Spleen (tissue), 11 donors: ENCODE results near the gene MYL2. TPM values are rescaled to one million over a fixed set of nuclear protein-coding genes. Genes with fewer than 3 reads are reported as not detected.

Source experiments
- DNase-seq: peaks from one replicate; pipeline ENCODE4 v3.0.0-alpha.2; 2020
- H3K27ac ChIP-seq, 8 donors: fragments of 200-600 bp; sonication (generic) in 7 of 8; 1 replicate in 4 of 8; 2 replicates in 4 of 8; pipeline versions ENCODE4 v1.5.0 to v1.8.0; 2016 to 2021; ENCODE audit warnings: inconsistent platforms in 4 of 8, mild to moderate bottlenecking in 4 of 8, moderate library complexity in 1 of 8
- H3K27me3 ChIP-seq, 7 donors: fragments of 200-600 bp; sonication (generic) in 6 of 7; replicated peaks in 1 of 7; 1 replicate in 4 of 7; 2 replicates in 3 of 7; pipeline versions ENCODE4 v1.5.0 to v1.8.0; 2016 to 2021; ENCODE audit warnings: inconsistent platforms in 3 of 7, mild to moderate bottlenecking in 1 of 7
- H3K36me3 ChIP-seq, 6 donors: fragments of 200-600 bp; sonication (generic) in 5 of 6; 1 replicate in 4 of 6; 2 replicates in 2 of 6; pipeline versions ENCODE4 v1.5.0 to v1.8.0; 2016 to 2021; ENCODE audit warnings: inconsistent platforms in 2 of 6
- H3K4me1 ChIP-seq, 6 donors: fragments of 200-600 bp; sonication (generic) in 5 of 6; 1 replicate in 3 of 6; 2 replicates in 3 of 6; pipeline versions ENCODE4 v1.5.0 to v1.8.0; 2016 to 2021; ENCODE audit warnings: inconsistent platforms in 3 of 6
- H3K4me3 ChIP-seq, 8 donors: fragments of 200-600 bp; sonication (generic) in 7 of 8; 1 replicate in 4 of 8; 2 replicates in 4 of 8; pipeline versions ENCODE4 v1.5.0 to v1.8.0; 2016 to 2021; ENCODE audit warnings: inconsistent platforms in 4 of 8, mild to moderate bottlenecking in 4 of 8, moderate library complexity in 2 of 8
- H3K9me3 ChIP-seq, 8 donors: fragments of 200-600 bp; sonication (generic) in 7 of 8; 1 replicate in 4 of 8; 2 replicates in 4 of 8; pipeline versions ENCODE4 v1.5.0 to v1.8.0; 2016 to 2021; ENCODE audit warnings: inconsistent platforms in 4 of 8
- CTCF ChIP-seq, 11 experiments: fragments of 200-600 bp in 7 of 11; fragments of 450-650 bp in 4 of 11; sonication (generic) in 4 of 11; IDR thresholded peaks in 8 of 11; conservative IDR thresholded peaks in 3 of 11; 1 replicate in 7 of 11; 2 replicates in 4 of 11; pipeline versions ENCODE4 v1.4.0 to v1.8.0; 2016 to 2021; ENCODE audit warnings: antibody characterized with exemption in 11 of 11, inconsistent platforms in 4 of 11, mild to moderate bottlenecking in 1 of 11
- POLR2A ChIP-seq, 3 donors: fragments of 450-650 bp; IDR thresholded peaks; one replicate each; pipeline ENCODE4 v1.5.1; 2017; ENCODE audit warnings: antibody characterized with exemption in 3 of 3, mild to moderate bottlenecking in 1 of 3
- POLR2AphosphoS5 ChIP-seq, 3 donors: sonication (generic); formaldehyde crosslinking; IDR thresholded peaks; one replicate each; pipeline ENCODE4 v1.5.1; 2017; ENCODE audit warnings: antibody characterized with exemption in 3 of 3
- WGBS, 5 donors: extraction: QIAGEN DNeasy Blood & Tissue Kit in 3 of 5; methylation state at CpG; one replicate each; pipeline versions ENCODE4 v1.1.5 to v1.1.7; 2013 to 2018; 5-methylcytosine and 5-hydroxymethylcytosine counted together
- intact Hi-C: fragments of 100-400 bp; cut with DNase I; formaldehyde crosslinking; loops from one replicate; pipeline ENCODE4 v1.15.0; 2023; ENCODE audit warnings: low total_unique reads
- polyA plus RNA-seq, 3 donors: library from polyadenylated mRNA; stranded (reverse); fragments of 200-250 nt; gene quantifications; one replicate each; pipeline ENCODE4 v1.2.1, GENCODE V29; 2013
- total RNA-seq, 7 donors: library from RNA; depleted of rRNA in 3 of 7; stranded (reverse); fragments of >200 nt in 3 of 7; fragmentation: NEBNext Ultra II Directional in 4 of 7; extraction: Animal tissue kit (Norgen Biotek cat#: 25700) in 4 of 7; gene quantifications; one replicate each; pipeline versions ENCODE4 v1.1.0 to v1.2.1, GENCODE V29; 2016 to 2021
- donor health status: healthy with polysubstance abuse.
- donor health status: DM: no; HTN: no; CAD: no; lungs with moderate emphysema.
- donor health status: DM: no; HTN: no; CAD: no.
- donor health status: Bipolar disorder and iron deficiency.
- donor health status: healthy.
- donor health status: DM: no; HTN: no; CAD: no.
- donor health status: DM: yes; HTN: yes; CAD: no.

Gene MYL2
- total and polyA plus RNA-seq, 10 donors = 1.2 to 8.5 (median 1.3) TPM; not detected in 7

DNA sequence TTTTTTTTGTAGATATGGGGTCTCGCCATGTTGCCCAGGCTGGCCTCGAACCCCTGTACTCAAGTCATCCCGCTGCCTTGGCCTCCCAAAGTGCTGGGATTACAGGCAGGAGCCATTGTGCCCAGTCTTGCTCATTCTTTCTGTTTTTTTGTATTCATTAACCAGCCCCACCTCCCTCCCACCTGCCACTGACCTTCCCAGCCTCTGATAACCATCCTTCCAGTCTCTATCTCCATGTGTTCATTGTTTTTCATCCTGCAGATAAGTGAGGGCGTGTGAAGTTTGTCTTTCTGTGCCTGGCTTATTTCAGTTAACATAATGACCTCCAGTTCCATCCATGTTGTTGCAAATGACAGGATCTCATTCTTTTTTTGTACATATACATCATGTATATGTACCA lies 19.0 kb downstream of the MYL2 start:
- TF ChIP-seq POLR2AphosphoS5 (IDR thresholded peaks at IDR 0.05) (no peak), CTCF (IDR thresholded peaks at IDR 0.05 in 8 of 11, conservative IDR thresholded peaks at IDR 0.05 in 3 of 11) (no peak), POLR2A (IDR thresholded peaks at IDR 0.05) (no peak)
- H3K4me3 ChIP-seq = no peak overlapping the region
- no peak overlapping the region for H3K27ac ChIP-seq
- DNase-seq = peak; percentile 25
- intact Hi-C loops = no loop called here
- peaks cover 0 to 5% (median 1%) of the 10 kb centered on the region in 6 donors for H3K4me1 ChIP-seq
- WGBS, 5 donors = 77 to 90% (median 85%) methylated on average over 4 of the region's 4 CpGs
- no peaks in the 10 kb centered on the region for H3K9me3 ChIP-seq
- no peaks in the 10 kb centered on the region for H3K27me3 ChIP-seq
- H3K36me3 ChIP-seq = no peaks in the 10 kb centered on the region

DNA sequence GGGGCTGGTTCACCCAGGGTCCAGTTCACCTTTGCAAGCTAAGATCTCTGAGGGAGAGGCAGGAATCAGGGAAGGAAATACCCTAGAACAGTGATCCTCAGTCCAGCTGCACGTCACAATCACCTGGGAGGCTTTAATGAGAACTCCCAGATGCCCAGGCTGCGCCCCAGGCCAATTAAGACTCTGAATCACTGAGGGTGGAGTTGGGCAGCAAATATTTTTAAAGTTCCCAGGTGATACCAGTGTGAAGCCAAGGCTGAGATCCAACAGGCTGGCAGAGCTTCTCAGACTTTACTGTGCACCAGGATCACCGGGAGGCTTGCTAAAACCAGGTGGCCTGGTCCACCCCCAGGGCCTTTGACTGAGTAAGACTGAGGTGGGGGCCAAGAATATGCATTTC lies 23.8 kb downstream of the MYL2 start:
- peaks cover 5 to 11% (median 9%) of the 10 kb centered on the region in 6 donors for H3K4me1 ChIP-seq
- H3K27me3 ChIP-seq = peaks cover 0 to 12% (median 0%) of the 10 kb centered on the region in 7 donors
- H3K36me3 ChIP-seq = no peaks in the 10 kb centered on the region
- 81 to 89% (median 85%) methylated on average over 3 of the region's 3 CpGs for WGBS, 5 donors
- intact Hi-C loops = no loop called here
- DNase-seq = no peak
- peaks cover 0 to 4% (median 2%) of the 10 kb centered on the region in 8 donors for H3K9me3 ChIP-seq
- TF ChIP-seq CTCF (IDR thresholded peaks at IDR 0.05 in 8 of 11, conservative IDR thresholded peaks at IDR 0.05 in 3 of 11) (no peak), POLR2AphosphoS5 (IDR thresholded peaks at IDR 0.05) (no peak), POLR2A (IDR thresholded peaks at IDR 0.05) (no peak)
- H3K4me3 ChIP-seq = no peak overlapping the region
- no peak overlapping the region for H3K27ac ChIP-seq

DNA sequence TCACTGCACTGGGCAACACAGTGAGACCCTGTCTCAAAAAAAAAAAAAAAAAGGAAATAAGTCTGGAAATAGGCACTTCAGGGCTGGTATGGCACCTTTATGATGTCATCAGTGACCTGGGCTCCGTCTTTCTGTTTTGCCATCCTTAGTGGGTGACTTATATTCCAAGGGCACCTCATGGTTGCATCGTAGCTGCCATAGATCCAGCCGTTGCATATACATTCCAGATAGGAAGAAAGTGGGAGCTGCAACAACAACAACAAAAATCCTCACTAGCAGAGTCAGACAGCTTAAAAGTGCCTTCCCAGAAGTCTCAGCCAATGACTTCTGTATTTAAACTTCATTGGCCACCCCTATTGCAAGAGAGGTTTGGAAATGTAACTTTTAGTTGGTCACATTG lies 26.4 kb downstream of the MYL2 start:
- WGBS, 5 donors = 80 to 97% (median 87%) methylated on average over 3 of the region's 3 CpGs
- intact Hi-C loops = loop anchor here (5.0 kb wide), 1 partner anchor 423 kb away; no protein-coding TSS in a partner anchor
- Histone ChIP-seq H3K4me1 (peaks cover 5 to 11% (median 9%) of the 10 kb centered on the region in 6 donors), H3K36me3 (no peaks in the 10 kb centered on the region), H3K27me3 (peaks cover 0 to 12% (median 0%) of the 10 kb centered on the region in 7 donors), H3K4me3 (peak overlapping the region in 1 of 8 donors; percentile 52), H3K27ac (no peak overlapping the region), H3K9me3 (peaks cover 0 to 4% (median 2%) of the 10 kb centered on the region in 8 donors)
- peak; percentile 11 for DNase-seq
- no peak for TF ChIP-seq POLR2A (IDR thresholded peaks at IDR 0.05)
- TF ChIP-seq POLR2AphosphoS5 (IDR thresholded peaks at IDR 0.05) = no peak
- no peak for TF ChIP-seq CTCF (IDR thresholded peaks at IDR 0.05 in 8 of 11, conservative IDR thresholded peaks at IDR 0.05 in 3 of 11)

- 85 to 90% (median 87%) methylated on average over 12 of the region's 12 CpGs for WGBS, 5 donors
- no peak for DNase-seq
- H3K4me1 ChIP-seq = peaks cover under 1 to 21% (median 11%) of the 10 kb centered on the region in 6 donors
- TF ChIP-seq CTCF (IDR thresholded peaks at IDR 0.05 in 8 of 11, conservative IDR thresholded peaks at IDR 0.05 in 3 of 11) (no peak), POLR2A (IDR thresholded peaks at IDR 0.05) (no peak), POLR2AphosphoS5 (IDR thresholded peaks at IDR 0.05) (no peak)
- no peak overlapping the region for H3K4me3 ChIP-seq
- H3K27me3 ChIP-seq = peaks cover 0 to 6% (median 0%) of the 10 kb centered on the region in 7 donors
- H3K9me3 ChIP-seq = peaks cover 0 to 4% (median 2%) of the 10 kb centered on the region in 8 donors
- no peak overlapping the region for H3K27ac ChIP-seq
- no peaks in the 10 kb centered on the region for H3K36me3 ChIP-seq
- intact Hi-C loops = loop anchor here (10.0 kb wide), 1 partner anchor 795 kb away; no protein-coding TSS in a partner anchor
Measured at GRCh38 chr12:110889361-110889760, 31.0 kb downstream of the MYL2 start.
